ENCODE data around the gene ATP11C.
"Not testable (repeated sequence)": the region's sequence is repeated elsewhere in the genome, so short reads cannot be mapped to it uniquely, and the experiment has no call there.

Gene ATP11C

DNA sequence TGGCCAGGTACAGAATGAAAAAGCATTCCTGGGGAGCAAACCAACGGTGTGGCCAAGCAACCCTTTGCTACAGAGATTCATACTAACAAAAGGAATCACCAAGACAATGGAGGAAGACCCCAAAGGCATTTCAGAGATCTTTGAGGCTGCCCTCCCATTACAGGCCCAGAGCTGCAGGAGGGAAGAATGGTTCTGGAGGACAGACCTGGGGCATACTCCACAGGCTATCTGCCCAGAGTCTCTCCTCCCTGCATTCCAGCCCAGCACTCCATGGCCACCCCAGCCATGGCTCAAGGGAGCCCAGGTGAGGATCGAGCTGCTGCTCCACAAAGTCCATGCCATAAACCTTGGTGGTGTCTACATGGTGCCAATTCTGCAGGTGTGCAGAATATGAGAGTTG, 81.9 kb downstream of the ATP11C start:
- Histone ChIP-seq H3K9me3 (ENCODE audit: control insufficient read depth in 1 of 2, low read length in 2 of 2) (no peaks in the 10 kb centered on the region), H3K4me3 (ENCODE audit: low read depth in 1 of 2, low read length in 2 of 2) (no peak overlapping the region), H3K4me1 (ENCODE audit: control insufficient read depth in 1 of 2, insufficient read depth in 2 of 2, low read length in 2 of 2) (no peaks in the 10 kb centered on the region), H3K27me3 (ENCODE audit: low read depth, low read length) (no peaks in the 10 kb centered on the region), H3K36me3 (ENCODE audit: control insufficient read depth in 1 of 2, insufficient read depth in 2 of 2, low read length in 2 of 2) (no peaks in the 10 kb centered on the region), H3K27ac (ENCODE audit: low read length) (no peak overlapping the region)

DNA sequence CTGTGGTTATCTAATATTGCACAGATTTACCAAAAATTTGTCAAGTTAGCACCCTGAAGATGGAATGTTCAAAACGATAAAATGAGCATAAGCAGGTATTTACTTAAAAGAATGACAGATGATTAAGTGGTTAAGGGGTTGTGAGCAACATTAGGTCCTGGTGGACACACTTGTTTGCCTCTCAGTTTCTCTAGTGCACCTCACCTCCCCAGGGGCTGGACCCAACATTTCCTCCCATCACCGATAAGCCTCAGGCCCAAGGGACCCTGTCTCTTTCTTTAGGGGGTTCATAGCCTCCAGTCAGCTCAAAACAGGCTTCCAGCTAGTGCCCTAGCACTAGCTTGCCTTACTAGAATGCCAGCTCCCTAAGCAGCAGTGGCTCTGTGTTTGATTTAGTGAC, 88.0 kb downstream of the ATP11C start:
- no peak overlapping the region for H3K27ac ChIP-seq (ENCODE audit: low read length)
- no peaks in the 10 kb centered on the region for H3K36me3 ChIP-seq (ENCODE audit: control insufficient read depth in 1 of 2, insufficient read depth in 2 of 2, low read length in 2 of 2)
- no peak overlapping the region for H3K4me3 ChIP-seq (ENCODE audit: low read depth in 1 of 2, low read length in 2 of 2)
- H3K4me1 ChIP-seq (ENCODE audit: control insufficient read depth in 1 of 2, insufficient read depth in 2 of 2, low read length in 2 of 2) = no peaks in the 10 kb centered on the region
- no peaks in the 10 kb centered on the region for H3K27me3 ChIP-seq (ENCODE audit: low read depth, low read length)
- no peaks in the 10 kb centered on the region for H3K9me3 ChIP-seq (ENCODE audit: control insufficient read depth in 1 of 2, low read length in 2 of 2)

DNA sequence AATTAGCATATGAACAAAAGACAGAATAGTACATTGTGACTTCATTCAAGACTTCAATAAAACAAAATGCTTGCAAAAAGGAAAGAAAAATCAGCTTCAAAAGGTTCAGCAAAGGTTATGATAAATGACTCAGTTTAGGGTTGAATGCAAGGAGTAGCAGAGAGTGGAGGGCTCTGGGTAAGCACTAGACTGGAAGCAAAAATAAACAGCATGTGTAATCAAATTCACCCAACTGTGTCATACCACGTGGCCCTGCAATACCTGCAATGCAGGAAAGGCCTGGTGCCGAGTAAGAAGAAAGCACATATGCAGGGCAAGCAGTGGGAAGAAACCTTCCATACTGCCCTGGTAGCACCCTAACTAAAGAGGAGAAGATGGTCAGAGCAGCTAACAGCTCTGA, 88.7 kb downstream of the ATP11C start:
- Histone ChIP-seq H3K27me3 (ENCODE audit: low read depth, low read length) (no peaks in the 10 kb centered on the region), H3K4me3 (ENCODE audit: low read depth in 1 of 2, low read length in 2 of 2) (no peak overlapping the region), H3K4me1 (ENCODE audit: control insufficient read depth in 1 of 2, insufficient read depth in 2 of 2, low read length in 2 of 2) (no peaks in the 10 kb centered on the region), H3K36me3 (ENCODE audit: control insufficient read depth in 1 of 2, insufficient read depth in 2 of 2, low read length in 2 of 2) (no peaks in the 10 kb centered on the region), H3K27ac (ENCODE audit: low read length) (no peak overlapping the region), H3K9me3 (ENCODE audit: control insufficient read depth in 1 of 2, low read length in 2 of 2) (no peaks in the 10 kb centered on the region)

DNA sequence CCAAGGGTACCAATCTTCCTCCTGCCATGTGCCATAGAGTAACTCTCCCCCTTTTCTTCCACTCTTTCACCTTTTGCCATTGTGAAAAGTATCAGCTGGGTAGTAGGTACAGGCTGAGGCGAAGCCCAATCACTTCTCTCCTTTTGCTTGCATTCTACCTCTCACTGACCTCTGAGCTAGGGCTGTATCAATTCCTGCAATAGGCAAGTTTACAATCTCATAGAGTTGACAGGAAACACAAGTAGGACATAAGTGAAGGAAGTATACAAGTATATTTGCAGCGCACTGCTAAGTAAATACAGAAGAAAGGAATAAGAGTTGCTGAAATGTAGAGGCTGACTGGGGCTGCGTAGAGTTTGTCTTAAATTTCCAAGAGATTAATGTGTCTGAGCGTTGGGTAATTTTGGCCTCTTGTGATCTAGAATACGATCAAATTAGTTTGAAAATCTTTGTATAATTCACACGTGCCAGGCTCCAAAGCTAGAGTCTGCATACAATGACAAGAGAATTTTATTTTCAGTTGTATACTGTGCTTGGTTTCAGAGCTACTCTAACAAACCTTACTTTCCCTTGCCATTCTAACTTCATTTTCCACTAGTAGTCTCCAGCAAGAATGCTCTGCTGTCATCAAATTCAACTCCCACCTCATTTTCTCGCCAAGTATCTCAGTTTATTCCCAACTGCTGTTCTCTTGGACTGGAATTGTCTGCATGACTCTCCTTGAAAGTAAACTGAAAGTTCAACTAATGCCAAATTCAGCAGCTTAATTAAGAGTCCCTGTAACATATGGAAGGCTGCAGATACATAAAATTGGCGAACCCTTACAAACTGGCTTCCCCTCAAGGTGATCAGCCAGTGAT, 90.3 kb downstream of the ATP11C start:
- H3K4me3 ChIP-seq (ENCODE audit: low read depth in 1 of 2, low read length in 2 of 2) = no peak overlapping the region
- no peaks in the 10 kb centered on the region for H3K27me3 ChIP-seq (ENCODE audit: low read depth, low read length)
- H3K27ac ChIP-seq (ENCODE audit: low read length) = no peak overlapping the region
- no peaks in the 10 kb centered on the region for H3K4me1 ChIP-seq (ENCODE audit: control insufficient read depth in 1 of 2, insufficient read depth in 2 of 2, low read length in 2 of 2)
- no peaks in the 10 kb centered on the region for H3K36me3 ChIP-seq (ENCODE audit: control insufficient read depth in 1 of 2, insufficient read depth in 2 of 2, low read length in 2 of 2)
- H3K9me3 ChIP-seq (ENCODE audit: control insufficient read depth in 1 of 2, low read length in 2 of 2) = no peaks in the 10 kb centered on the region

DNA sequence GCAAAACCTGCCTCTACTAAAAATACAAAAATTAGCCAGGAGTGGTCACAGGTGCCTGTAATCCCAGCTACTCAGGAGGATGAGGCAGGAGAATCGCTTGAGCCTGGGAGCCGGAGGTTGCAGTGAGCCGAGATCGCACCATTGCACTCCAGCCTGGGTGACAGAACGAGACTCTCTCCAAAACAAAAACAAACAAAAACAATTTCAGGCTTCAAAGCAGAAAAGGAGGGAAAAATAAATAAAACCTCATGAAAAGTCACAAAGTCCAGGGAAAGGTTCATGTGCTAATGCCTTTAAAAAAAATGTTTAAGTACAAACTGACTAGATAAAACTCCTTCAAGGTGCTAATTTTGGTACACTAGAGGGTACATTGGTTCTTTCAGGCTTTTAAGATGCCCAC, 96.5 kb downstream of the ATP11C start:
- not testable (repeated sequence) for H3K4me3 ChIP-seq (ENCODE audit: low read depth in 1 of 2, low read length in 2 of 2); H3K27me3 ChIP-seq (ENCODE audit: low read depth, low read length); H3K4me1 ChIP-seq (ENCODE audit: control insufficient read depth in 1 of 2, insufficient read depth in 2 of 2, low read length in 2 of 2); H3K36me3 ChIP-seq (ENCODE audit: control insufficient read depth in 1 of 2, insufficient read depth in 2 of 2, low read length in 2 of 2); H3K9me3 ChIP-seq (ENCODE audit: control insufficient read depth in 1 of 2, low read length in 2 of 2); H3K27ac ChIP-seq (ENCODE audit: low read length)

DNA sequence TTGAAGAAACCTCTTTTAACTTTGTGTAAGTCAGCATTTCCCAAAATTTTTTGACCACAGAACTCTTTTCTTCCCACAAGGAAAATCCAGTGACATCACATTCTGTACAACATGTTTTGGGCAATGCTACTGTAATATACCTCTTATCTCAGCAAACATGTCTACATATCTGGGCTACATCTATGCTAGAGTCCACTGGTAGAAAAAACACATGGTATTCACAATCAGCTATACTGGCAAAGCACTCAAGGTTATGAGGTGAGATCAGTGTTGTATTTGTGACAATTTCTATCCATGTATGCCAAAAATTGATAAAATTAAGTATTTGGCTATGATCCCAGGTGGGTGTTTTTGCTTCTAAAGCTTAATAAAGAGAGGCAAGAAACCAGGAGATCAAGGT, 98.0 kb downstream of the ATP11C start:
- no peaks in the 10 kb centered on the region for H3K9me3 ChIP-seq (ENCODE audit: control insufficient read depth in 1 of 2, low read length in 2 of 2)
- no peaks in the 10 kb centered on the region for H3K36me3 ChIP-seq (ENCODE audit: control insufficient read depth in 1 of 2, insufficient read depth in 2 of 2, low read length in 2 of 2)
- peaks cover 0 to 7% of the 10 kb centered on the region in 2 donors for H3K4me1 ChIP-seq (ENCODE audit: control insufficient read depth in 1 of 2, insufficient read depth in 2 of 2, low read length in 2 of 2)
- no peak overlapping the region for H3K27ac ChIP-seq (ENCODE audit: low read length)
- H3K4me3 ChIP-seq (ENCODE audit: low read depth in 1 of 2, low read length in 2 of 2) = no peak overlapping the region
- no peaks in the 10 kb centered on the region for H3K27me3 ChIP-seq (ENCODE audit: low read depth, low read length)

DNA sequence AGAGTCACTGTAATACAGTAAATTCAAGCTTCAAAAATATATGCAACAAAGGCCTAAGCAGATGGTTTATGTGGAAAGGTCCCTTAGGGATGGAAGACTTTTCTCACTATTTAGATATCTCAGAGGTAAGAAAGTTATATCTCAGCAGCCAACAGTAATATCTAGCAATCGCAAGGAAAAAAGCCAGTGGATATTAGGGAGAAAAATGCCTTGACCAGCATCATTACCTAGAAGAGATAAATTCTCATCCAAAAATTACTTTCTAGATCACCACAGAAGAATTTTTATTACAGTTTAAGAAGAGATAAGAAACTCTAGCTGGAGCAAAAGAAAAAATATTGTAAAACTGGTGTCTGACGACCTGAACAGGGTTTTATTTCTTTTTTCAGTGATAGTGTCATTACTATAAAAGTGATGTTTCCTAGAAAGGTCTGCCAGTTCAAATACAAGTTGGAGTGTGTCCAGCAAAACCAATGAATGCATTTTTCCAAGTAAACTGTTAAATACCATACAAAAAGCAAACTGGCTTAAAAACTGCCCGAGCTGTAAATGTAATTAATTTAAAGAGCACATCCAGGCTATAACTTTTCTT, 100.0 kb downstream of the ATP11C start:
- H3K36me3 ChIP-seq (ENCODE audit: control insufficient read depth in 1 of 2, insufficient read depth in 2 of 2, low read length in 2 of 2) = no peaks in the 10 kb centered on the region
- H3K4me3 ChIP-seq (ENCODE audit: low read depth in 1 of 2, low read length in 2 of 2) = no peak overlapping the region
- no peaks in the 10 kb centered on the region for H3K27me3 ChIP-seq (ENCODE audit: low read depth, low read length)
- H3K9me3 ChIP-seq (ENCODE audit: control insufficient read depth in 1 of 2, low read length in 2 of 2) = no peaks in the 10 kb centered on the region
- no peak overlapping the region for H3K27ac ChIP-seq (ENCODE audit: low read length)
- H3K4me1 ChIP-seq (ENCODE audit: control insufficient read depth in 1 of 2, insufficient read depth in 2 of 2, low read length in 2 of 2) = peaks cover 0 to 17% of the 10 kb centered on the region in 2 donors

DNA sequence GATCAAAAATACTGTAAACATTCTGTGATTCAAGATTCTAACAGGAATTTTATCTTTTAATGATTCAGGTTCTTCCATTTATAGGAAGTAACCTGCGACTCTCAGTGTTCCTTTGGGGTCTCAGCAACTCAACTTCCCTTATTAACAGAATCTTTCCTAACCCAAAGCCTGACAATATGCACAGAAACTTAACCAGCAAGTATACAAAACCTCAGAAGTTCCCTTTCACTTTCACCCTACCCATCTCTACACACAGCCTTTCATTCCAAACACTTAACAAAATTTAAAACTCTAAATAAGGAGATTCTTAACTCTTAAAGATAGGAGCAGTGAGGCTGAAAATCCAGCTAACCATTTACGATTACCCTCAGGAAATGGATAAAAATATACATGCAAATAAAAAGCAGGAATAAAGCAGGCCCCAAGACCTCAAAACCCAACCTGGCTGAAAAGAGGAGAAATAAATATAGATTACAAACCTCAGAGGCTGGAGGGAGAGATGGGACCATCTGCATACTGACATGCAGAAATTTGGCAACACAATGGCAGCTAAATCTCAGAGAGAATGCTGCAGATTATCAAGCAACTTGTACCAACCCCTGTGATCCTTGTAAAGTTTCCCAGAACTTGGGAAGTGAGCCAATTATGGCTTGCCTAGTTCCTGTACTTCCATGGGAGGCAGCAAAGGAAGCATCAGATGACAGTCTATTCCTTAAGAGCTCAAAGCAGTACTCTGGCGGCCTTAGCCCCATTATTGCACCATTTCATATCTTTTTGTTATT, 101.0 kb downstream of the ATP11C start:
- Histone ChIP-seq H3K36me3 (ENCODE audit: control insufficient read depth in 1 of 2, insufficient read depth in 2 of 2, low read length in 2 of 2) (no peaks in the 10 kb centered on the region), H3K27me3 (ENCODE audit: low read depth, low read length) (no peaks in the 10 kb centered on the region), H3K4me3 (ENCODE audit: low read depth in 1 of 2, low read length in 2 of 2) (no peak overlapping the region), H3K27ac (ENCODE audit: low read length) (peak overlapping the region; percentile 16), H3K4me1 (ENCODE audit: control insufficient read depth in 1 of 2, insufficient read depth in 2 of 2, low read length in 2 of 2) (peaks cover 0 to 22% of the 10 kb centered on the region in 2 donors), H3K9me3 (ENCODE audit: control insufficient read depth in 1 of 2, low read length in 2 of 2) (no peaks in the 10 kb centered on the region)

DNA sequence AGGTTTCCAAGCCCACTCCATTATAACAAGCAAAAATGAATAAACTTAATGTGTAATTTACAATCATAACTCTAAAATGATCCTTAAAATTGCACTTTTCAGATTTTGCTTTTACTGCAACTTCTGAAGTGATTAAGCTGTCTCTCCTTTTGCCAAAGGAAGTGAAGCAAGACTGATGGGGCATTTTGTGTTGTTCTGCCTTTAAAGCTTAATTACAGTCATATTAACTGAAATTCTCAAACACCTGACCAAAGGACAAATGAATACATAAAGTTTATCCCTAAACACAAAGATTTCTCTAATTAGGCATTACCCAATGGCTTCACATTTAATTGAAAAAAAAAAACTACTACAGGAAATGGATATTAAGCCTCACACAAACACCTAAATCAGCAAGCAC, 101.8 kb downstream of the ATP11C start:
- peak overlapping the region; percentile 16 for H3K27ac ChIP-seq (ENCODE audit: low read length)
- H3K4me1 ChIP-seq (ENCODE audit: control insufficient read depth in 1 of 2, insufficient read depth in 2 of 2, low read length in 2 of 2) = peaks cover 0 to 24% of the 10 kb centered on the region in 2 donors
- H3K36me3 ChIP-seq (ENCODE audit: control insufficient read depth in 1 of 2, insufficient read depth in 2 of 2, low read length in 2 of 2) = no peaks in the 10 kb centered on the region
- H3K27me3 ChIP-seq (ENCODE audit: low read depth, low read length) = no peaks in the 10 kb centered on the region
- no peak overlapping the region for H3K4me3 ChIP-seq (ENCODE audit: low read depth in 1 of 2, low read length in 2 of 2)
- H3K9me3 ChIP-seq (ENCODE audit: control insufficient read depth in 1 of 2, low read length in 2 of 2) = no peaks in the 10 kb centered on the region

DNA sequence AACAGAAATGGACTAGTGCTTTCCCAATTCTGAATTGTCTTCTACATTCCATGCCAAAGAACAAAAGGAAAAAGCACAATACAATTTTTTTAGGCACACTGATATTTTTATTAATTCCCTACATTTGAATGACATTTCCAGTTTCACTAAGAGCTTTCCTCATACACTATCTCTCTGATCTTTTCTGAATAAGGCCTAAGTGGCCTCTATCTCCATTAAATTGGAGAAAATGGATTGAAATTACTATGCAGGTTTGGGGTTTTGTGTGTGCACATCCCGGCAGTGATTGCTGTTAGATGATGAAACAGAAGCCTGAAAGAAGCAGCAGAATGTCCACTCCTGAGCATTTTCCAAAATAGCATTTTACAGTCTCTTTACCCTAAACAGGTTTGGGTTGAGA, 104.0 kb downstream of the ATP11C start:
- Histone ChIP-seq H3K4me1 (ENCODE audit: control insufficient read depth in 1 of 2, insufficient read depth in 2 of 2, low read length in 2 of 2) (peaks cover 0 to 24% of the 10 kb centered on the region in 2 donors), H3K27me3 (ENCODE audit: low read depth, low read length) (no peaks in the 10 kb centered on the region)

DNA sequence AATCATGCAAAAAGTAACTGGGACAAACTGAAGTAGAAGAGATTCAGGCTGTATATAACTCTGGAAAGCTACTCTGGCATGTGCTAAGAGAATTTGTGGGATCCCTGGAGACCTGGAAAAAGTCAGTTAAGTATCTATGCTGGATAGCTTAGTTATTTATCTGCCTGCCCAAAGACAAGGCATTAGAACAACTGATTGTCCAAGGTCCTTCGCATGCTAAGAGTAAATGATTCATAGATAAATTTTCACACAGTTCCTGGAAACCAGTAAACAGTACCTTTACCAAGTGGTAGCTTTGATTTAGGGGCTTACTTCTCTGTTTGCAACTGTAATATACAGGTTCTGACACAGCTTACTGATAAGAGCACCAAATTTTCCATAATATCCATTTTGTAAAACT, 104.8 kb downstream of the ATP11C start:
- Histone ChIP-seq H3K9me3 (ENCODE audit: control insufficient read depth in 1 of 2, low read length in 2 of 2) (no peaks in the 10 kb centered on the region), H3K4me3 (ENCODE audit: low read depth in 1 of 2, low read length in 2 of 2) (no peak overlapping the region), H3K27ac (ENCODE audit: low read length) (no peak overlapping the region), H3K4me1 (ENCODE audit: control insufficient read depth in 1 of 2, insufficient read depth in 2 of 2, low read length in 2 of 2) (peaks cover 0 to 24% of the 10 kb centered on the region in 2 donors), H3K27me3 (ENCODE audit: low read depth, low read length) (no peaks in the 10 kb centered on the region), H3K36me3 (ENCODE audit: control insufficient read depth in 1 of 2, insufficient read depth in 2 of 2, low read length in 2 of 2) (no peaks in the 10 kb centered on the region)

More for the DNA sequence above, 104.0 kb downstream of the ATP11C start:
- Histone ChIP-seq H3K4me3 (ENCODE audit: low read depth in 1 of 2, low read length in 2 of 2) (no peak overlapping the region), H3K27ac (ENCODE audit: low read length) (no peak overlapping the region), H3K9me3 (ENCODE audit: control insufficient read depth in 1 of 2, low read length in 2 of 2) (no peaks in the 10 kb centered on the region), H3K36me3 (ENCODE audit: control insufficient read depth in 1 of 2, insufficient read depth in 2 of 2, low read length in 2 of 2) (no peaks in the 10 kb centered on the region)
